Spinal cord (tissue), 10 donors: ENCODE measurements around the gene ESPNL. TPM values are rescaled to one million over a fixed set of nuclear protein-coding genes. Genes with fewer than 3 reads are reported as not detected.

ENCODE experiments used
- DNase-seq, 6 donors: peaks; one replicate each; pipeline versions ENCODE4 v3.0.0 to v3.0.0-alpha.2; 2013 to 2015; ENCODE audit warnings: low spot score in 6 of 6, low read depth in 4 of 6
- H3K27ac ChIP-seq: one replicate; pipeline ENCODE4 v1.5.1; 2013; ENCODE audit warnings: low read depth, low read length, control low read depth
- H3K27me3 ChIP-seq: one replicate; pipeline ENCODE4 v1.6.1; 2013; ENCODE audit warnings: low read length; ENCODE audit not compliant: control insufficient read depth, insufficient read depth
- H3K36me3 ChIP-seq: one replicate; pipeline ENCODE4 v1.6.1; 2013; ENCODE audit warnings: low read length; ENCODE audit not compliant: control insufficient read depth, insufficient read depth
- H3K4me1 ChIP-seq: one replicate; pipeline ENCODE4 v1.6.1; 2013; ENCODE audit warnings: low read length; ENCODE audit not compliant: control insufficient read depth, insufficient read depth
- H3K4me3 ChIP-seq: one replicate; pipeline ENCODE4 v1.5.1; 2013; ENCODE audit warnings: low read depth, low read length, control low read depth
- H3K9me3 ChIP-seq: one replicate; pipeline ENCODE4 v1.6.1; 2013; ENCODE audit warnings: low read length; ENCODE audit not compliant: control insufficient read depth, insufficient read depth
- WGBS: methylation state at CpG from one replicate; pipeline ENCODE4 v1.1.5; 2013; ENCODE audit warnings: missing lambda C conversion rate; ENCODE audit not compliant: insufficient coverage; 5-methylcytosine and 5-hydroxymethylcytosine counted together
- polyA plus RNA-seq, 2 donors: library from polyadenylated mRNA; unstranded; fragments of 120-200 nt; gene quantifications; one replicate each; pipeline ENCODE4 v1.2.1, GENCODE V29; 2013; ENCODE audit not compliant: insufficient read length in 2 of 2
- total RNA-seq, 2 donors: library from RNA; depleted of rRNA in 1 of 2; stranded (reverse); fragments of 120-200 nt in 1 of 2; fragments of >200 nt in 1 of 2; gene quantifications; one replicate each; pipeline versions ENCODE4 v1.2.3 to v1.2.4, GENCODE V29; 2013 to 2014
- donor health status: healthy.

ESPNL gene
- total and polyA plus RNA-seq, 4 donors = 0.43 to 4.3 (median 0.70) TPM

DNA sequence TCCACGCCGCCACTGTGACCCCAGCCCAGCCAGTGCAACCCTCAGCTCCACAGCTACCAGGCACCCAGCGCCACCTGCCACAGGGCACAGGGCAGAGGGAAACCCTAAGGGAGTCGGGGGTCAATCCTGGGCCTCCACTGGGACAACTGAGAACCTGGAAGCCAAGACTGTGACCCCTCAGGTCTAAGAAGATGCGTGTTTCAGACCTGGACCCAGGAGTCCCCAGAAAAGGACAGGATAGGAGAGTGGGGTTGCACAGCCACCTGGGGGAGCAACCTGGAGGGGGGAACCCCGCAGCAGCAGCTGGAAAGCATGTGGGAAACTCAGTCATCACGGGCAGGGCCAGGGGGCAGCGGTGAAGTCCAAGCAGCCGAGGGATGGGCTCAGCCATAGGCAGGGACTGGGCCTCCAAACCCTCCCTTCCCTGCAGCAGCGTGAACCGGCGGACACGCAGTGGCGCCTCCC lies 4.1 kb downstream of the ESPNL start:
- no peak overlapping the region for H3K4me3 ChIP-seq
- peaks cover 11% of the 10 kb centered on the region for H3K4me1 ChIP-seq
- WGBS = 83% methylated on average over 13 of the region's 14 CpGs
- no peak overlapping the region for H3K27ac ChIP-seq
- no peaks in the 10 kb centered on the region for H3K9me3 ChIP-seq
- H3K36me3 ChIP-seq = peaks cover 7% of the 10 kb centered on the region
- DNase-seq = no peak
- no peaks in the 10 kb centered on the region for H3K27me3 ChIP-seq

DNA sequence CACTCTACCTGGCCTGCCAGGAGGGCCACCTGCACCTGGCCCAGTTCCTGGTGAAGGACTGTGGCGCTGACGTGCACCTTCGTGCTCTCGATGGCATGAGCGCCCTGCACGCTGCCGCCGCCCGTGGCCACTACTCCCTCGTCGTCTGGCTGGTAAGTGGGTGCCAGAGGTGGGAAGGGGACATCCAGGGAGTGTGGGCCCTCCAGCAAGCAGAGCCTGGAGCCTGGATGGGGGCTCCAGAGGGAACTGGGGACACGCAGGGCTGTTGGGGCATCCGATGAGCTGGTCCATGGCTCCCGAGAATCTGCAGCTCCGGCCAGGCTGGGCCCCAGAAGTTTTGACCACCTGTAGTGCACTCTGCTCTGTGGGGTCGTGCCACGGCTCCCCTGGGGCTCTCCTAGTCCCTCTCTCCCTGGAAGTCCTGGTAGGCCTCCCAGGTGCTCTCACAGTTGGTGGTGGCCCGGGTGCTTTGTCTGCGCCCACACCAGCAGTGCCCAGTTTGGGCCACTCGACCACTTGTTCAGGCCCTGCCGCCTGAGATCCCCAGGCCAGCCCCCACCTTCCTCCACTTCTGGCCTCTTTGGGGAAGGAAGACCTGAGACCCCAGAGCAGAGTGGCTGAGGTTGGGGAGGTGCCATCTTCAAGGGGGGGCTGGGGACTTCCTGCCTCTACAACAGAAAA lies 4.7 kb downstream of the ESPNL start:
- DNase-seq = no peak

DNA sequence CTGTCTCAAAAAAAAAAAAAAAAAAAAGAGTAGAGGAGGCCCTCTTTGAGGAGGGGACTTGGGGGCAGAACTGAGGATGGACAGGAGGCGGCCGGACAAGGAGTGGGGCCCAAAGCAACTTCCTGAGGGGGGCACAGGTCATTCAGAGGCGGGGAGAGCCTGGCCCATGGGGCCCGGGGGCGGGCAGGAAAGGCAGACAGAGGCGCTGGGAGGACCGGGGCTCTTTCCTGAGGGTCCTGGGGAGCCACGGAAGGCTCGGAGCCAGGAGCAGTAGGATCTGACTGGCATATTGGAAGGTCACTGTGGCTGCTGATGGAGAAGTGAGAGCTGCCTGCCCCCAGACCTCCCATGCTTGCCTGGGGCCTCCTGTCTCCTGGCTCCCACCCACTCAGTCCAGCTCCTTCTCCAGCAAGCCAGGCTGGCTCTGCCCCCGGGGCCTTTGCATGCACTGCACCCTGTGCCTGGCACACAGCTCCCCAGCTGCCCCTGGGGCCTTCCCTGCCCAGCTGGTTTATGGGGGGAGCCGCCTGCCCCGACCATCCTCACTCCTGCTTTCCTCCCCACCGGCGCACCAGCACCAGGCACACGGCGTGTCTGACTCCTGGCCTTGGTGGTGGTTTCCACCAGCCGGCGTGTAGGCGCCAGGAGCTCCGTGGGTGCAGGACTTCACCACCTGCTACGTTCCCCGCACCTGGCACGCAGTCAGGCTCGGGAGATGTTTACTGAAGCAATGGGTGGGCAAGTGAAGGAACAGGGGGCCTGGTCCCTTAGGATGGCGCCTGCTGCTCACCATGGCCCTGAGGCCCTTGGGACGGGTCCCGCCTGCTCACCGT lies 5.6 kb downstream of the ESPNL start:
- no peak for DNase-seq
- Histone ChIP-seq H3K27me3 (no peaks in the 10 kb centered on the region), H3K27ac (no peak overlapping the region), H3K9me3 (no peaks in the 10 kb centered on the region), H3K36me3 (no peaks in the 10 kb centered on the region), H3K4me3 (no peak overlapping the region), H3K4me1 (peaks cover 11% of the 10 kb centered on the region)
- WGBS = 90% methylated on average over 22 of the region's 28 CpGs

More for the DNA sequence above, 4.7 kb downstream of the ESPNL start:
- Histone ChIP-seq H3K4me1 (peaks cover 11% of the 10 kb centered on the region), H3K36me3 (peaks cover 4% of the 10 kb centered on the region), H3K27me3 (no peaks in the 10 kb centered on the region), H3K27ac (no peak overlapping the region), H3K9me3 (no peaks in the 10 kb centered on the region), H3K4me3 (no peak overlapping the region)
- 92% methylated on average over 17 of the region's 21 CpGs for WGBS

DNA sequence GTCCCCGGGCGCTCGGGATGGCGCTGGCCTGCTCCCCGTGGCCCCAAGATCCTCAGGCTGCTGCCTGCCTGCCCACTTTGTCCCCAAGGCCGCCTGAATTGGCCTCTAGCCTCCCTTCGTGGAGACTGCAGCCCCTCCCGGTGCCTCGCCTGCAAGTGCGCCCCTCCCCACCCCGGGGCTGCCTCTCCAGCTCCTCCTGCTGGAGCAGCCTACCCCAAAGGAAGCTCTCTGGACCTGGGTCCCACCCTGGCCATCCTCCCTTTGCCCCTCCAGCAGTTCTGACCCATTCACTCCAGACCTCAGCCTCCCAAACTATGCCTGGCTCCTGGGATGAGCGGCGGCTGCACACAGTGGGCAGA lies 6.2 kb downstream of the ESPNL start:
- Histone ChIP-seq H3K4me3 (no peak overlapping the region), H3K27me3 (no peaks in the 10 kb centered on the region), H3K36me3 (no peaks in the 10 kb centered on the region), H3K27ac (no peak overlapping the region), H3K9me3 (no peaks in the 10 kb centered on the region), H3K4me1 (peaks cover 11% of the 10 kb centered on the region)
- no peak for DNase-seq
- WGBS = 81% methylated on average over 13 of the region's 13 CpGs

DNA sequence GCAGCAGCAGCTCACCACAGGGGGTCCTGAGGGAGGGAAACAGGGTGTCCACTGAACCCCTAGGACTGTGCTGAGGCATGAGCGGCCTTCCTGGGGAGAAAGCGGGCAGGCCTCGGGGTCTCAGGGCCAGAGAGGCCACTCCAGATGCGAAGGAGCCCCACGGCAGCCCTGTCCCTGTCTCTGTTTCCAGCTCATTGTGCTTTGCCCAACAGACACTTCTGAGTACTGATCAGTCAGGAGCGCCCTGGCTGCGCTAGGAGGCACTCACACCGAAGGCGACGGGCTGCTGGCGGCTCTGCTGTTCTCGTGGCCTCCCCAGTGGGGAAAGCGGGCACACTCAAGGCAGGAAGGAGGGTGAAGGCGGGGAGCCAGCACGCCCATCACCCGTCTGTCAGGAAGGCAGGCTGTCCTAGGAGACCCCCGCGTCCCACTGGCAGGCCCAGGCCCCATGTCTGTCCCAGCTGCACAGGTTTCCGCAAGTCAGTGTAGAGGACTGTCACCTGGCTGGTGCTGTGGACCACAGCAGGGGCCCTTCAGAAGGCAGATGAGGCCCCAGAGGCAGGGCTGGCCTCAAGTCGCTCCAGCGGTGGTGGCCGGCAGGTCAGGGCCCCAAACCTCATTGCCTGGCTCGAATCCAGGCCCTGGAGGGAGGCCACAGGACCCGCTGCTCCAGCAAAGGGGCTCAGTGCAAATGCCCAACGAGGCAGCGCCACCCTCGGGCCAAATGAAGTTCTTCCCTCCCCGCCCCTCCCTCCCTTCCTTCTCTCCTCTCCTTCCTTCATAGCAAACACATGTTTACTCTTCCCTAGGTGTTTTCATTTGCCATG lies 6.8 kb downstream of the ESPNL start:
- no peak for DNase-seq

DNA sequence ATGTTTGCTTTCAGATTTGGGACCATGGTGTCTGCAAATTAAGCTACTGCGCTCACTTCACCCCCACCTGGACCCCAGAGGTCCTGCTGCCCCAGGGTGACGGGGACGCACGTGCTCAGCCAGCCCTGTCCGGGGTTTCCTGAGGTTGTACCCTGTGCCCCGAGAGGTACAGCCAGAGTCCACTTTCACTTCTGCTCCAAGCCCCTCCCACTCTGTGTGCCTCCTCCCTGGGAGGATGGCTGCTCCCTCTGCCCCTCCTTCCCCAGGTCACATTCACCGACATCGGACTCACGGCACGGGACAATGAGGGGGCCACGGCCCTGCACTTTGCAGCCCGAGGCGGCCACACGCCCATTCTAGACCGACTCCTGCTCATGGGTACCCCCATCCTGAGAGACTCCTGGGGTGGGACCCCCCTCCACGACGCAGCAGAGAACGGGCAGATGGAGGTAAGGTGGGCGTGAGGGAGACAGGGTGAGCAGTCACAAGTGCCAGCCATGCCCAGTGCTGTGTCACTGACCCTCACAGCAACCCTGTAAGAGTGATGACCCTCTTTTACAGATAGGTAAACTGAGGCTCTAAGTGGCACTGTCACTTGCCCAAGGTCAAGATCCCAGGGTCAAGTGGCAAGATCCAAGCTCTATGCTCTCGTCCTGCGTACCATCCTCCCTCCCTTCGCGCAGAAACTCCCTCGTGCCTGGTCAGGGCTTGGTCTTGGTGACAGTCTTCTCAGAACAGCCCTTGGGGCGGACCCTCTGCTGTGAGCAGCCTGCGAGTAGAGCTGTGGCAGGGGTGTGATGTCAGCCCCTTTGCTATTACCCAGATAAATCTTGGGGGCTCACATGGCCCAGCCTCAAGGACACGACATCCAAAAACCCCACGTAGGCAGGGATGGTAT lies 7.6 kb downstream of the ESPNL start:
- Histone ChIP-seq H3K27ac (no peak overlapping the region), H3K9me3 (no peaks in the 10 kb centered on the region), H3K27me3 (no peaks in the 10 kb centered on the region), H3K4me3 (no peak overlapping the region), H3K4me1 (peaks cover 11% of the 10 kb centered on the region), H3K36me3 (no peaks in the 10 kb centered on the region)
- no peak for DNase-seq
- 86% methylated on average over 26 of the region's 28 CpGs for WGBS

More for the DNA sequence above, 6.8 kb downstream of the ESPNL start:
- no peaks in the 10 kb centered on the region for H3K36me3 ChIP-seq
- H3K4me3 ChIP-seq = no peak overlapping the region
- H3K9me3 ChIP-seq = no peaks in the 10 kb centered on the region
- peaks cover 11% of the 10 kb centered on the region for H3K4me1 ChIP-seq
- WGBS = 68% methylated on average over 27 of the region's 28 CpGs
- H3K27me3 ChIP-seq = no peaks in the 10 kb centered on the region
- no peak overlapping the region for H3K27ac ChIP-seq

DNA sequence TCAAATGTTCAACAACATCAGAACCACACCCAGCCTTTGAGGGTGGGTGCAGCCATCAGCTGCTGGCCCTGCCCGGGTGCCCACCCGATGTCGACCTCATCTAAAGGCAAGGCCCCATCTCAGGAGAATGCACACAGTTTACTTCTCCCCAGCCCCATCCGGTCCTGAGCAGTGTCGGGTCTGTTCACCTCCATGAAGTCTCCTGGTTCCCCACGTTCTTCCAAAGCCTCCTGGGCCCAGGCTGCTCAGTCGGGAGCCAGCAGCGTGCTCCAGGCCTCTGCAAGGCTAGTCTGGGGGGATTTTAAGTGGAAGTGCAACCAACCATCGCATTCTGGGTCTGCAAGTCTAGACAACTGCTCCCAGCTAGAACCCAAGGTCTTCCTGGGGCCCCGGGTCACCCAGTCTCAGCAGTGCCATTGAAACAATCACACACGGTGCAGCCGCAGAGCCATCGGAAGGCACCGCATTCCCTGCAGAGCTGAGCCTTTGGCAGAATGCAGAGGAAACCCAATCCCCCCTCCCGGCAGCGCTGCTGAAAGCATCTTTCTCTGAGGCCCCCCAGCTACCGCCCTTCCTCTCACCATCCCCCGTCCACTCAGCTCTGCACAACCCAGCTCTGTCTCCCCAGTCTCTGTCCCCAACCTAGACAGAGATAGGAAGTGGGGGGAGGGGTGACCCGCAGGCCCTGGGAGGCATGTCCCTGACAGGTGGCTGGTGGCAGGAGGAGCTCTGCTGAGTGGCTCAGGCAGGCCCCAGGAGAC lies 8.5 kb downstream of the ESPNL start:
- peak in 1 of 6 donors; percentile 9 for DNase-seq
- no peaks in the 10 kb centered on the region for H3K36me3 ChIP-seq
- no peaks in the 10 kb centered on the region for H3K9me3 ChIP-seq
- no peaks in the 10 kb centered on the region for H3K27me3 ChIP-seq
- no peak overlapping the region for H3K27ac ChIP-seq
- H3K4me1 ChIP-seq = peaks cover 11% of the 10 kb centered on the region
- 54% methylated on average over 14 of the region's 19 CpGs for WGBS
- H3K4me3 ChIP-seq = no peak overlapping the region

DNA sequence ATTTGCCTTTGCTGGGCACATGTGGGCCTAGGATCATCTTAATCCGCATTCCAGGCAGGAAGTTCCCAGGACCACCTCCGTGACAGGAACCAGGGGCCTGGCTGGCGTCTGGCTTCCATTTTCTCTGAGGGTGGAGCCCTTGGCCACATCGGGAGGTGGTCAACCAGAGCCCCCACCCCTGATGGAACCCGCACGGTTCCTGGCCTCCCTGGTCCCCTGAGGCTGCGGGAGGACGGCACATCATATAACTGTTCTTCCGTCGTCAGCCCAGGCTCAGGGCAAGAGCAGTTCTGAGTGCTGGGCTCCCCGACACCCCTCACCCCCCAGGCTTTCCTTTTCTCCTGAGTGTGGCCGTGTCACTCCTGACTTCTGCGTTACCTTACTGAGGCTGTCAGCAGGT lies 13.5 kb downstream of the ESPNL start:
- Histone ChIP-seq H3K9me3 (no peaks in the 10 kb centered on the region), H3K27me3 (peaks cover 2% of the 10 kb centered on the region), H3K36me3 (no peaks in the 10 kb centered on the region), H3K4me3 (no peak overlapping the region), H3K27ac (no peak overlapping the region), H3K4me1 (peaks cover 5% of the 10 kb centered on the region)
- DNase-seq = no peak
- WGBS = 94% methylated on average over 13 of the region's 13 CpGs
